CD4-positive, alpha-beta T cell treated with Interleukin-15 for 1 hour (primary cell): ENCODE results near the gene TMEM184A.

ENCODE experiments used
- DNase-seq: peaks from one replicate; pipeline ENCODE4 v3.0.0-alpha.2; 2020

Gene TMEM184A

GRCh38 chr7:1567049-1567771 is 11.2 kb upstream of the TMEM184A start:
- no peak for DNase-seq

GRCh38 chr7:1566687-1567048 is 10.7 kb upstream of the TMEM184A start:
- DNase-seq: no peak

GRCh38 chr7:1564603-1565022 is 8.6 kb upstream of the TMEM184A start:
- no peak for DNase-seq

- DNase-seq: no peak
Observed at GRCh38 chr7:1563981-1564602, 8.1 kb upstream of the TMEM184A start.

GRCh38 chr7:1562597-1563051 is 6.6 kb upstream of the TMEM184A start:
- no peak for DNase-seq

GRCh38 chr7:1562116-1562515 is 6.1 kb upstream of the TMEM184A start:
- no peak for DNase-seq

GRCh38 chr7:1561036-1561940 is 5.3 kb upstream of the TMEM184A start:
- no peak for DNase-seq

- DNase-seq: no peak
Observed at GRCh38 chr7:1560620-1561031, 4.6 kb upstream of the TMEM184A start.

GRCh38 chr7:1559626-1560590 is 3.9 kb upstream of the TMEM184A start:
- no peak for DNase-seq

GRCh38 chr7:1558841-1559625 is 3.0 kb upstream of the TMEM184A start:
- DNase-seq: no peak

- DNase-seq: no peak
Observed at GRCh38 chr7:1558181-1558811, 2.3 kb upstream of the TMEM184A start.

GRCh38 chr7:1557771-1558170 is 1.8 kb upstream of the TMEM184A start:
- DNase-seq: no peak

GRCh38 chr7:1557006-1557405 is 1.0 kb upstream of the TMEM184A start:
- no peak for DNase-seq

GRCh38 chr7:1555046-1555812 is 776 bp downstream of the TMEM184A start:
- DNase-seq: no peak

- DNase-seq: no peak
Observed at GRCh38 chr7:1554333-1555045, 1.5 kb downstream of the TMEM184A start.

GRCh38 chr7:1553512-1554210 is 2.3 kb downstream of the TMEM184A start:
- DNase-seq: no peak

GRCh38 chr7:1552200-1552599 is 3.8 kb downstream of the TMEM184A start:
- no peak for DNase-seq

- DNase-seq: no peak
Observed at GRCh38 chr7:1550846-1551155, 5.2 kb downstream of the TMEM184A start.
